ENCODE measurements around the gene BMP7.
A peak's percentile ranks its signal among the peaks of the same experiment; 100 is the strongest.

Gene BMP7

DNA sequence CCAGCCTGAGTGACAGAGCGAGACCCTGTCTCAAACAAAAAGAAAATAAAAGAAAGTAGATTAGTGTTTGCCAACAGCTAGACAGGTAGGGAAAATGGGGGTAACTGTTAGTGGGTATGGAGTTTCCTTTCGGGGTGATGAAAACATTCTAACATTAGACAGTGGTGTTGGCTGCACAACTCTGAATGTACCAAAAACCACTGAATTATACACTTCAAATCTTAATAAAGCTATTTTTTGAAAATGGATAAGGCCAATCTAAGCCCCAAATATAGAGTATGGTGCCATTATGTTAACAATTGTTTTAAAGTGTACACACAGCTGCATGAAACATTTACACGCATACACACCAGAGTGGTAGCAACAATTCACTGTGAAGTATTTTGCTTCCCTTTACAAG is 57.0 kb downstream of the BMP7 start:
- H3K9me3 ChIP-seq (ENCODE audit: insufficient read depth, low read depth, low read length): peaks cover 3% of the 10 kb centered on the region
- no peak overlapping the region for H3K23ac ChIP-seq (ENCODE audit: low read length)
- H3K27me3 ChIP-seq (ENCODE audit: insufficient read depth, low read length): no peaks in the 10 kb centered on the region
- no peak overlapping the region for H4K91ac ChIP-seq (ENCODE audit: low read depth, low read length)
- no peak overlapping the region for H2AFZ ChIP-seq (ENCODE audit: insufficient read depth, low read length, poor library complexity)
- WGBS (ENCODE audit: extremely low coverage, insufficient coverage, insufficient read length): no CpG with 5 or more reads among the region's 3 CpGs
- peaks cover 4% of the 10 kb centered on the region for H3K79me2 ChIP-seq (ENCODE audit: control insufficient read depth, insufficient read depth, low read length, poor library complexity)
- no peaks in the 10 kb centered on the region for H3K36me3 ChIP-seq (ENCODE audit: control insufficient read depth in 1 of 2, insufficient read depth in 2 of 2, low read length in 2 of 2)
- H3K4ac ChIP-seq (ENCODE audit: low read depth, low read length): no peak overlapping the region
- no peak overlapping the region for H3K14ac ChIP-seq (ENCODE audit: low read length)
- H3K27ac ChIP-seq (ENCODE audit: low read depth, low read length): no peak overlapping the region
- H2BK120ac ChIP-seq (ENCODE audit: insufficient read depth, low read length, poor library complexity): no peak overlapping the region
- H2BK5ac ChIP-seq (ENCODE audit: low read depth, low read length, poor library complexity): no peak overlapping the region
- no peak overlapping the region for H3K4me3 ChIP-seq (ENCODE audit: low read depth, low read length)
- H3K9ac ChIP-seq (ENCODE audit: low read length): no peak overlapping the region
- H3K18ac ChIP-seq (ENCODE audit: low read length): no peak overlapping the region
- no peak overlapping the region for H4K12ac ChIP-seq (ENCODE audit: low read depth, low read length)
- no peak overlapping the region for H2BK12ac ChIP-seq (ENCODE audit: low read length)
- H2AK5ac ChIP-seq (ENCODE audit: low read length): no peak overlapping the region
- H4K8ac ChIP-seq (ENCODE audit: low read depth, low read length): no peak overlapping the region
- no peak for DNase-seq
- no peak overlapping the region for H3K4me2 ChIP-seq (ENCODE audit: low read length)
- peaks cover 4% of the 10 kb centered on the region for H3K79me1 ChIP-seq (ENCODE audit: low read length)
- H3K4me1 ChIP-seq (ENCODE audit: control insufficient read depth in 1 of 2, insufficient read depth in 2 of 2, low read length in 2 of 2): peaks cover 19 to 23% of the 10 kb centered on the region in 2 experiments

DNA sequence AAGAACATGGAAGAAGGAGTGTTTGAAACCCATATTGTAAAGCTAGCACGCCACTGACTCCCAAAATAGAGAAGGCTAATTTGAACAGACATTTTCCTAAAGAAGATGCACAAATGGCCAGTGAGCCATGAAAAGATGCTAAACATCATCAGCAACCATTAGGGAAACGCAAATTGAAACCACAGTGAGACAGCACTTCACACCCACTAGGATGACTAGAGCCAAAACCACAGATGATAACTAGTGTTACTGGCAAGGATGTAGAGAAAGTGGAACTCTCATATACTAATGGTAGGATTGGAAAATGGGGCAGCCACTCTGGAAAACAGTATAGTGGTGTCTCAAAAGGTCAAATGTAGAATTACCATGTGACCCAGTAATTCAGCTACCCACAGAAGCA is 58.2 kb downstream of the BMP7 start:
- H3K14ac ChIP-seq (ENCODE audit: low read length): no peak overlapping the region
- no peak overlapping the region for H3K4me3 ChIP-seq (ENCODE audit: low read depth, low read length)
- H2BK5ac ChIP-seq (ENCODE audit: low read depth, low read length, poor library complexity): no peak overlapping the region
- no peak overlapping the region for H3K23ac ChIP-seq (ENCODE audit: low read length)
- peaks cover 5% of the 10 kb centered on the region for H3K9me3 ChIP-seq (ENCODE audit: insufficient read depth, low read depth, low read length)
- H2AK5ac ChIP-seq (ENCODE audit: low read length): no peak overlapping the region
- no peak overlapping the region for H2AFZ ChIP-seq (ENCODE audit: insufficient read depth, low read length, poor library complexity)
- no peak overlapping the region for H3K9ac ChIP-seq (ENCODE audit: low read length)
- no peak overlapping the region for H3K4me2 ChIP-seq (ENCODE audit: low read length)
- H3K27ac ChIP-seq (ENCODE audit: low read depth, low read length): no peak overlapping the region
- H2BK120ac ChIP-seq (ENCODE audit: insufficient read depth, low read length, poor library complexity): no peak overlapping the region
- no peaks in the 10 kb centered on the region for H3K27me3 ChIP-seq (ENCODE audit: insufficient read depth, low read length)
- no peaks in the 10 kb centered on the region for H3K36me3 ChIP-seq (ENCODE audit: control insufficient read depth in 1 of 2, insufficient read depth in 2 of 2, low read length in 2 of 2)
- no peak overlapping the region for H2BK12ac ChIP-seq (ENCODE audit: low read length)
- H4K8ac ChIP-seq (ENCODE audit: low read depth, low read length): no peak overlapping the region
- WGBS (ENCODE audit: extremely low coverage, insufficient coverage, insufficient read length): no CpG with 5 or more reads among the region's 2 CpGs
- peaks cover 3% of the 10 kb centered on the region for H3K79me2 ChIP-seq (ENCODE audit: control insufficient read depth, insufficient read depth, low read length, poor library complexity)
- peaks cover 19 to 27% of the 10 kb centered on the region in 2 experiments for H3K4me1 ChIP-seq (ENCODE audit: control insufficient read depth in 1 of 2, insufficient read depth in 2 of 2, low read length in 2 of 2)
- H3K18ac ChIP-seq (ENCODE audit: low read length): no peak overlapping the region
- H3K4ac ChIP-seq (ENCODE audit: low read depth, low read length): no peak overlapping the region
- peaks cover 4% of the 10 kb centered on the region for H3K79me1 ChIP-seq (ENCODE audit: low read length)
- no peak overlapping the region for H4K12ac ChIP-seq (ENCODE audit: low read depth, low read length)
- no peak overlapping the region for H4K91ac ChIP-seq (ENCODE audit: low read depth, low read length)
- DNase-seq: no peak

GRCh38 chr20:57207251-57207650 is 59.2 kb downstream of the BMP7 start:
- no peak overlapping the region for H3K4me3 ChIP-seq (ENCODE audit: low read depth, low read length)
- H3K4me1 ChIP-seq (ENCODE audit: control insufficient read depth in 1 of 2, insufficient read depth in 2 of 2, low read length in 2 of 2): peaks cover 12 to 20% of the 10 kb centered on the region in 2 experiments
- H2AFZ ChIP-seq (ENCODE audit: insufficient read depth, low read length, poor library complexity): no peak overlapping the region
- no peak overlapping the region for H2AK5ac ChIP-seq (ENCODE audit: low read length)
- no peak overlapping the region for H2BK120ac ChIP-seq (ENCODE audit: insufficient read depth, low read length, poor library complexity)
- H4K91ac ChIP-seq (ENCODE audit: low read depth, low read length): no peak overlapping the region
- H3K14ac ChIP-seq (ENCODE audit: low read length): no peak overlapping the region
- no peak overlapping the region for H3K9ac ChIP-seq (ENCODE audit: low read length)
- H3K9me3 ChIP-seq (ENCODE audit: insufficient read depth, low read depth, low read length): peaks cover 5% of the 10 kb centered on the region
- H3K27me3 ChIP-seq (ENCODE audit: insufficient read depth, low read length): no peaks in the 10 kb centered on the region
- H3K27ac ChIP-seq (ENCODE audit: low read depth, low read length): no peak overlapping the region
- H4K12ac ChIP-seq (ENCODE audit: low read depth, low read length): no peak overlapping the region
- H3K18ac ChIP-seq (ENCODE audit: low read length): no peak overlapping the region
- no peak overlapping the region for H2BK12ac ChIP-seq (ENCODE audit: low read length)
- H3K79me2 ChIP-seq (ENCODE audit: control insufficient read depth, insufficient read depth, low read length, poor library complexity): peaks cover 2% of the 10 kb centered on the region
- H3K4ac ChIP-seq (ENCODE audit: low read depth, low read length): no peak overlapping the region
- no peak overlapping the region for H4K8ac ChIP-seq (ENCODE audit: low read depth, low read length)
- H3K36me3 ChIP-seq (ENCODE audit: control insufficient read depth in 1 of 2, insufficient read depth in 2 of 2, low read length in 2 of 2): no peaks in the 10 kb centered on the region
- H3K4me2 ChIP-seq (ENCODE audit: low read length): no peak overlapping the region
- H2BK5ac ChIP-seq (ENCODE audit: low read depth, low read length, poor library complexity): no peak overlapping the region
- no peak overlapping the region for H3K23ac ChIP-seq (ENCODE audit: low read length)
- peaks cover 2% of the 10 kb centered on the region for H3K79me1 ChIP-seq (ENCODE audit: low read length)
- no peak for DNase-seq
- WGBS (ENCODE audit: extremely low coverage, insufficient coverage, insufficient read length): no CpG with 5 or more reads among the region's 3 CpGs

DNA sequence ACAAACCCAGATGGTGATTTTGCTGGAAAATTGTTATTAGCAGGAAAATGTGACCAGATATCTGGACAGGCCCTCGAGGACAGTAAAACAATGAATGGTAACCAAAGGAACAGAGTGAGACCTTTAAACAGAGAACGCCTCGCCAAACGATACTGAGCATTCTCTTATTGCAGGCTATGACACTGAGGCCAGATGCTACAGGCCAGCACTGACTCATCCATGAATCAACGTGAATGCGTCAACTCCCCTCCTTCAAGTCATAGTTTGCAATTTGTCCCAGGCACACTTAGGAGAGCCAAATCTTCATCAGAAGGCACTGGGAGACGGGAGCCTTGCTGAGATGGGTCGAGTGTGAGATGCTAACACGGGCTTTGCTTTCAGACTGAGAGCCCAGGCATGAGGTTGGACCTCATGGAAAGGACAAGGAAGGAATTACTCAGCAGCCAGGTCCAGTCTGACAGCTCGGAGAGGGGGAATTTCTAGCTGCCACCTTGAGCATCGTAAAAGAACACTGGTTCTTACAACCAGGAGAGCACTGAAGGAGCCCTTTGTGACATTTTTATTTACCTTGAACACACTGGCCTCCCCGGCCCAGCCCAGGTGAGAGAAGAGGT is 60.7 kb downstream of the BMP7 start:
- no peak overlapping the region for H3K14ac ChIP-seq (ENCODE audit: low read length)
- H2BK120ac ChIP-seq (ENCODE audit: insufficient read depth, low read length, poor library complexity): no peak overlapping the region
- H3K4me1 ChIP-seq (ENCODE audit: control insufficient read depth in 1 of 2, insufficient read depth in 2 of 2, low read length in 2 of 2): peaks cover 7 to 15% of the 10 kb centered on the region in 2 experiments
- H3K36me3 ChIP-seq (ENCODE audit: control insufficient read depth in 1 of 2, insufficient read depth in 2 of 2, low read length in 2 of 2): no peaks in the 10 kb centered on the region
- no peak overlapping the region for H4K12ac ChIP-seq (ENCODE audit: low read depth, low read length)
- no peak overlapping the region for H3K18ac ChIP-seq (ENCODE audit: low read length)
- H3K4me3 ChIP-seq (ENCODE audit: low read depth, low read length): no peak overlapping the region
- no peak overlapping the region for H3K4me2 ChIP-seq (ENCODE audit: low read length)
- H3K27ac ChIP-seq (ENCODE audit: low read depth, low read length): no peak overlapping the region
- no peak overlapping the region for H3K4ac ChIP-seq (ENCODE audit: low read depth, low read length)
- no peaks in the 10 kb centered on the region for H3K79me1 ChIP-seq (ENCODE audit: low read length)
- H4K91ac ChIP-seq (ENCODE audit: low read depth, low read length): no peak overlapping the region
- no peaks in the 10 kb centered on the region for H3K27me3 ChIP-seq (ENCODE audit: insufficient read depth, low read length)
- no peaks in the 10 kb centered on the region for H3K79me2 ChIP-seq (ENCODE audit: control insufficient read depth, insufficient read depth, low read length, poor library complexity)
- no peak overlapping the region for H3K23ac ChIP-seq (ENCODE audit: low read length)
- no peak overlapping the region for H3K9ac ChIP-seq (ENCODE audit: low read length)
- peaks cover 5% of the 10 kb centered on the region for H3K9me3 ChIP-seq (ENCODE audit: insufficient read depth, low read depth, low read length)
- no peak overlapping the region for H2BK12ac ChIP-seq (ENCODE audit: low read length)
- no CpG with 5 or more reads among the region's 12 CpGs for WGBS (ENCODE audit: extremely low coverage, insufficient coverage, insufficient read length)
- DNase-seq: peak; percentile 63
- no peak overlapping the region for H2BK5ac ChIP-seq (ENCODE audit: low read depth, low read length, poor library complexity)
- H4K8ac ChIP-seq (ENCODE audit: low read depth, low read length): no peak overlapping the region
- no peak overlapping the region for H2AK5ac ChIP-seq (ENCODE audit: low read length)
- H2AFZ ChIP-seq (ENCODE audit: insufficient read depth, low read length, poor library complexity): no peak overlapping the region
